ENCODE data around the gene WDR43. TPM values are rescaled to one million over a fixed set of nuclear protein-coding genes. Genes with fewer than 3 reads are reported as not detected.

The WDR43 gene
- polyA plus RNA-seq, 1 of the 3 experiments (the other 2 are of a cell fraction): 35.1 TPM

DNA sequence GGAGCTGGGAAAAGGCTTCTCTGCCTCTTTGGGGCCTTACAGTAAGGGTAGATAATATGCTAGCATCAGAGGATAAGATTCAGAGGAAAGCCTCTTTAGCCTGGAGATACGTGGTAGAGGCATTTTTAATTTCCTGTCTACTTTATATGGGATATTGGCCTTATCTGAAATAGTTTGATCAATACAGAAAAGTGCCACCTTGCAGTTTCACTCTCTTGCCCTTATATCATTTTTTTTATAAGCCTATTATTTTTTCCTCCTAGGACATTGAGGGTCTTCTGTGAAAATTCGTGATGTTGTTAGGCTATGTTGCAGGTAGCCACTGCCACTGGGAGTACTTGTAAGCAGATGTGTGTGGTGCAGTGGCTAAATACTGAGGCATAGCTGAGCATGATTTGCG, 46.5 kb downstream of the WDR43 start:
- TF ChIP-seq, protein P1, sequence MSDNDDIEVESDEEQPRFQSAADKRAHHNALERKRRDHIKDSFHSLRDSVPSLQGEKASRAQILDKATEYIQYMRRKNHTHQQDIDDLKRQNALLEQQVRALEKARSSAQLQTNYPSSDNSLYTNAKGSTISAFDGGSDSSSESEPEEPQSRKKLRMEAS (IDR thresholded peaks at IDR 0.05; ENCODE audit: low read depth): no peak
- TF ChIP-seq NRF1 (IDR thresholded peaks at IDR 0.05; ENCODE audit: low read depth, low read length) (no peak), SIN3A (IDR thresholded peaks at IDR 0.05; ENCODE audit: borderline replicate concordance, low read depth, low read length) (no peak), USF2 (IDR thresholded peaks at IDR 0.05; ENCODE audit: borderline replicate concordance, low read depth, low read length) (no peak), NFIC (IDR thresholded peaks at IDR 0.05; ENCODE audit: borderline replicate concordance) (no peak), JUND (IDR thresholded peaks at IDR 0.05) (no peak), SMC3 (IDR thresholded peaks at IDR 0.05; ENCODE audit: low read depth, low read length) (no peak), TEAD4 (IDR thresholded peaks at IDR 0.05; ENCODE audit: borderline replicate concordance, insufficient read depth) (no peak), EZH2phosphoT487 (IDR thresholded peaks at IDR 0.05; ENCODE audit: borderline replicate concordance, low read depth) (no peak), FOXM1 (IDR thresholded peaks at IDR 0.05; ENCODE audit: low read depth) (no peak), MEF2A (IDR thresholded peaks at IDR 0.05; ENCODE audit: borderline replicate concordance, low read depth) (no peak), POLR2AphosphoS5 (IDR thresholded peaks at IDR 0.05; ENCODE audit: low read depth, low read length) (no peak), GABPA (IDR thresholded peaks at IDR 0.05; ENCODE audit: low read depth) (no peak), RCOR1 (IDR thresholded peaks at IDR 0.05; ENCODE audit: low read length) (no peak), RAD21 (IDR thresholded peaks at IDR 0.05; ENCODE audit: low read length) (no peak), EP300 (IDR thresholded peaks at IDR 0.05; ENCODE audit: borderline replicate concordance in 1 of 2, low read depth in 1 of 2, low read length in 1 of 2) (no peak), GATA2 (CRISPR knock-in tag; IDR thresholded peaks at IDR 0.05) (no peak)
- TF ChIP-seq, protein P2, sequence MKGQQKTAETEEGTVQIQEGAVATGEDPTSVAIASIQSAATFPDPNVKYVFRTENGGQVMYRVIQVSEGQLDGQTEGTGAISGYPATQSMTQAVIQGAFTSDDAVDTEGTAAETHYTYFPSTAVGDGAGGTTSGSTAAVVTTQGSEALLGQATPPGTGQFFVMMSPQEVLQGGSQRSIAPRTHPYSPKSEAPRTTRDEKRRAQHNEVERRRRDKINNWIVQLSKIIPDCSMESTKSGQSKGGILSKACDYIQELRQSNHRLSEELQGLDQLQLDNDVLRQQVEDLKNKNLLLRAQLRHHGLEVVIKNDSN (IDR thresholded peaks at IDR 0.05; ENCODE audit: borderline replicate concordance, low read depth): no peak
- TF ChIP-seq, protein P3, sequence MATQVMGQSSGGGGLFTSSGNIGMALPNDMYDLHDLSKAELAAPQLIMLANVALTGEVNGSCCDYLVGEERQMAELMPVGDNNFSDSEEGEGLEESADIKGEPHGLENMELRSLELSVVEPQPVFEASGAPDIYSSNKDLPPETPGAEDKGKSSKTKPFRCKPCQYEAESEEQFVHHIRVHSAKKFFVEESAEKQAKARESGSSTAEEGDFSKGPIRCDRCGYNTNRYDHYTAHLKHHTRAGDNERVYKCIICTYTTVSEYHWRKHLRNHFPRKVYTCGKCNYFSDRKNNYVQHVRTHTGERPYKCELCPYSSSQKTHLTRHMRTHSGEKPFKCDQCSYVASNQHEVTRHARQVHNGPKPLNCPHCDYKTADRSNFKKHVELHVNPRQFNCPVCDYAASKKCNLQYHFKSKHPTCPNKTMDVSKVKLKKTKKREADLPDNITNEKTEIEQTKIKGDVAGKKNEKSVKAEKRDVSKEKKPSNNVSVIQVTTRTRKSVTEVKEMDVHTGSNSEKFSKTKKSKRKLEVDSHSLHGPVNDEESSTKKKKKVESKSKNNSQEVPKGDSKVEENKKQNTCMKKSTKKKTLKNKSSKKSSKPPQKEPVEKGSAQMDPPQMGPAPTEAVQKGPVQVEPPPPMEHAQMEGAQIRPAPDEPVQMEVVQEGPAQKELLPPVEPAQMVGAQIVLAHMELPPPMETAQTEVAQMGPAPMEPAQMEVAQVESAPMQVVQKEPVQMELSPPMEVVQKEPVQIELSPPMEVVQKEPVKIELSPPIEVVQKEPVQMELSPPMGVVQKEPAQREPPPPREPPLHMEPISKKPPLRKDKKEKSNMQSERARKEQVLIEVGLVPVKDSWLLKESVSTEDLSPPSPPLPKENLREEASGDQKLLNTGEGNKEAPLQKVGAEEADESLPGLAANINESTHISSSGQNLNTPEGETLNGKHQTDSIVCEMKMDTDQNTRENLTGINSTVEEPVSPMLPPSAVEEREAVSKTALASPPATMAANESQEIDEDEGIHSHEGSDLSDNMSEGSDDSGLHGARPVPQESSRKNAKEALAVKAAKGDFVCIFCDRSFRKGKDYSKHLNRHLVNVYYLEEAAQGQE (IDR thresholded peaks at IDR 0.05; ENCODE audit: low read depth, low read length): no peak
- TF ChIP-seq, protein P4, sequence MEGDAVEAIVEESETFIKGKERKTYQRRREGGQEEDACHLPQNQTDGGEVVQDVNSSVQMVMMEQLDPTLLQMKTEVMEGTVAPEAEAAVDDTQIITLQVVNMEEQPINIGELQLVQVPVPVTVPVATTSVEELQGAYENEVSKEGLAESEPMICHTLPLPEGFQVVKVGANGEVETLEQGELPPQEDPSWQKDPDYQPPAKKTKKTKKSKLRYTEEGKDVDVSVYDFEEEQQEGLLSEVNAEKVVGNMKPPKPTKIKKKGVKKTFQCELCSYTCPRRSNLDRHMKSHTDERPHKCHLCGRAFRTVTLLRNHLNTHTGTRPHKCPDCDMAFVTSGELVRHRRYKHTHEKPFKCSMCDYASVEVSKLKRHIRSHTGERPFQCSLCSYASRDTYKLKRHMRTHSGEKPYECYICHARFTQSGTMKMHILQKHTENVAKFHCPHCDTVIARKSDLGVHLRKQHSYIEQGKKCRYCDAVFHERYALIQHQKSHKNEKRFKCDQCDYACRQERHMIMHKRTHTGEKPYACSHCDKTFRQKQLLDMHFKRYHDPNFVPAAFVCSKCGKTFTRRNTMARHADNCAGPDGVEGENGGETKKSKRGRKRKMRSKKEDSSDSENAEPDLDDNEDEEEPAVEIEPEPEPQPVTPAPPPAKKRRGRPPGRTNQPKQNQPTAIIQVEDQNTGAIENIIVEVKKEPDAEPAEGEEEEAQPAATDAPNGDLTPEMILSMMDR (IDR thresholded peaks at IDR 0.05): no peak
- no peaks in the 10 kb centered on the region for H3K9me3 ChIP-seq
- no peak overlapping the region for H3K4me3 ChIP-seq (ENCODE audit: low read depth in 2 of 2, low read length in 1 of 2)
- H3F3A ChIP-seq (replicated peaks; ENCODE audit: insufficient read depth): peaks cover 13% of the 10 kb centered on the region
- CTCF ChIA-PET: interaction anchor here (0.9 to 1.3 kb wide), 5 partner anchors 9 to 375 kb away, joined by 3 to 4 read pairs (median 4); no protein-coding TSS in a partner anchor
- H3K36me3 ChIP-seq (replicated peaks in 1 of 2; ENCODE audit: control insufficient read depth in 1 of 2, insufficient read depth in 2 of 2, low read length in 1 of 2): peaks cover 79 to 86% of the 10 kb centered on the region in 2 experiments
- no peak overlapping the region for H2AFZ ChIP-seq (ENCODE audit: low read depth)
- H3K4me1 ChIP-seq (ENCODE audit: control insufficient read depth in 1 of 2, insufficient read depth in 2 of 2, low read depth in 1 of 2, low read length in 1 of 2): no peaks in the 10 kb centered on the region
- H4K20me1 ChIP-seq (ENCODE audit: insufficient read depth): no peaks in the 10 kb centered on the region
- H3K9ac ChIP-seq: no peak overlapping the region
- H3K9me2 ChIP-seq: no peaks in the 10 kb centered on the region
- no peak for DNase-seq
- POLR2A ChIA-PET: no interaction called here
- 95% methylated on average over 3 of the region's 3 CpGs for WGBS (ENCODE audit: low lambda C conversion rate)
- H3K27ac ChIP-seq (ENCODE audit: low read depth in 2 of 2, low read length in 1 of 2): no peak overlapping the region
- H3K4me2 ChIP-seq: no peak overlapping the region
- peaks cover 14% of the 10 kb centered on the region; the same call in 1 of the 2 replicates for H3K79me2 ChIP-seq (ENCODE audit: insufficient read depth)
- no peaks in the 10 kb centered on the region for H3K27me3 ChIP-seq (ENCODE audit: insufficient read depth)
